CD4-positive, alpha-beta T cell treated with Interleukin-15 for 4 hours (primary cell): Measurements from ENCODE around the gene SOX30.

ENCODE experiments used
- DNase-seq: peaks from one replicate; pipeline ENCODE4 v3.0.0-alpha.2; 2020; ENCODE audit warnings: low spot score

SOX30 gene

DNA sequence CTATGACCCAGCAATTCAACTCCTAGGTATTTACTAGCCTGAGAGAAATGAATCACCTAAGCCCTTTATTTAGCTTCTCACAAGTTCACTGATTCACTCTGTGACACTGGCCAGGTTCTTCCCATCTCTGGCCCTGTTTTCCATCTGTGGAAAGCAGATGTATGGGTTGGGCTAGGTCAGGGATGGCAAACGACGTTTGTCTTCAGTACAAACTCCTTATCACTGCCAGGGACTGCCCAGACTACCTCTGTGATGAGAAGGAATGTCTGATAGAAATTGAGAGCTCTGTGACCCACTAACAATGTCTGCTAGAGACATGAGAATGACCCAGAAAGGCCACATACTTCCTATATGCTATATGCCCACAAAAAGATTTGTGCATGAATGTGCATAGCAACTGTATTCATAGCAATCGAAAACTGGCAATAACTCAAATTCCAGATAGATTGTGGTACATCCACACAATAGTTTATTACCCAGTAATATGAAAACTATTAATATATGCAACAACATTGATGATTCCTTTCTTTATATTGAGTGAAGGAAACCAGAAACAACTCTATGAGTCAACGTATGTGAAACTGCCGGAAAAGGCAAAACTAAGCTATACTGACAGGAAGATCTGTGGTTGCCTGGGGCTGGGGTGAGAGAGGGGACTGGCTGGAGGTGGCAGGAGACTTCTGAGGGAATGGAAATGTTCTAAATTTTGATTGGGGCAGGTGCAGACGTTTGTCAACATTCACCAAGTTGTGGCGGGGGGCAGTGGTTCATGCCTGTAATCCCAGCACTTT, 44.7 kb downstream of the SOX30 start:
- peak; percentile 74 for DNase-seq

DNA sequence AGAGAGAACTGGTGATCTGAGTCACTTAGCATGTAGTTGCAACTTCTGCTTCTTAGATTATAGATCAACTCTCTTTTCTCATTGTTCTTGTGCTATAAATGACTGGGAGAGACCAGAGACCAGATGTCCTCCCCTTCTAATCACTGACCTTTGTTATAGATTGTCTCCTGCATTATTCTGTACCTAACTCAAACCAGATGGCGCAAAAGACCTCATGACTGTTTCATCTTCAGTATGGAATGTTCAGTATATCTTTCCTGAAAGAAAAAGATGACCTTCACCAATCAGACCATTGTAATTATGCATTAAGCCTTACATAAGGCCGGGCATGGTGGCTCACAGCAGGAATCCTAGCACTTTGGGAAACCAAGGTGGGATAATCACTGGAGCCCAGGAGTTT, 46.2 kb downstream of the SOX30 start:
- DNase-seq: no peak

DNA sequence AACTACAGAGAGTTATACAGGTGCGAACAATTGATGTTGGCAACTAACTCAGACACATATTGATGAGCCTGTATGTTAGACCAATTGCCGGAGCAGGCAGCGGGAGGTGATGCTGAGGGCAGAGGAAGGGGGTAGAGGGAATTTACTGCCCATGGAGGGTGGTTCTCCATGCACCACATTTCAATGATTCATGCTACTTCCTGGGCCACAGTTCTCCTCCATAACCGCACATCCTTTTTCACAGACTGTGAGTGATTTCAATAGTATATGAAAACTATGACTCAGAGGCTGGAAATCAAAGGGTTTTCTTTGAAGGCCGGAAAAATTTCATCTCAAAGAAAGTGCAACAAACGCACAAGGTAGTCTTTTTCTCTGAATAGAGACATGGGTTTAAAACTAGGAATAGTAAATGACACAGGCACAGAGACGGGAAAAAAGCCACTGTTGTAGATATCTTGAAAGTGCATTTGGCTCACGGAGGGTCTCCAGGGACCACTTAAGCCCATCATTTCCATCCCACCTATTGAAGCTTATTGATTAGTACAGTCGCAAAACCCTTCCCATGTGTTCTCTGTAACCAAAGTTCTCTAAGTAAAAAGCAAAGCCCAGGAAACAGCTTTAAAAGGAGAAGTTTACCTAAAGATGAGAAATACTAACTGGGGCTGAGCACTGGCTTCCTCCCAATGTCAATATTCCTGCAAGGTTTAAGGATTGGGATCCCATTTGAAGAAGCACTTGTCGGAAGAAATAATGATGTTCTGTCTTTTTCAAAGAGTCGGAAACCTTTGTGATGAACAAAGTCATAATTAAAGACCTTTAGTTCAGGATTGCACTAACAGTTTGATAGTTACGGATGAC, 48.7 kb downstream of the SOX30 start:
- peak; percentile 88 for DNase-seq

DNA sequence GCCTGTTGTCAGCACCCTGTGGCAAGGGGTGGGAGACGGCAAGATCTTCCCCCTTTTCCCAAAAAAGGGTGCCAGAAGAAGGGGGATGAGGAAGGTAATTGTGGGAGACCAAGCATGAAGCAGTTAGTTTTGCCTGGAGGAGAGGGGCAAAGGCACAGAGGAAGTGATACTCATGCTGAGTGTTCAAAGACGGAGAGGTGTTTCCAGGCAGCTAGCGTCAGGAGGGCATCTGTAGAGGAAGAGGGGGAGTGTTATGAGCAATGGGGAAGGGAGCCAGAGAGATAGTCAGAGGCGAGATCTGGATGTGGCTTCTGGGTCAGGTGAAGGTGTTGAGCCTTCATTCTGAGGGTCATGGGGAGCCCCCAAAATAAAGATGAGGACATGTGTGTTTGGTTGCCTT, 49.7 kb downstream of the SOX30 start:
- DNase-seq: peak; percentile 37

DNA sequence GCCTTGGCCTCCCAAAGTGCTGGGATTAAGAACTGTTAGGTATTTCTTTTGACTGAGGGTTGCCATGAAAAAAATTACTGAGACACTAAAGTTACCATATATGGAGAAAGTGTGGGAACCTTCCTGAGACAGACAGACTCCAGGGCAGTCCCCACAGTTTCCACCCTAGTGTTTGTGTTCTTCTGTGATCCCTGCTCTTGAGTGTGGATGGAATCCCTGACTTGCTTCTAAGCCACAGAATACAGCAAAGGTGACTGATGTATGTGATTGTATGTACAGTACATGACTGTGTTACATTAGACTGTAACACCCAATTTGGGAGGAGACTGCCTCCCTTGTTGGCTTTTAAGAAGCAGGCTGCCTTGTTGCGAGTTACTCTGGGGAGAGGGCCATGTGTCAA, 52.0 kb downstream of the SOX30 start:
- no peak for DNase-seq

DNA sequence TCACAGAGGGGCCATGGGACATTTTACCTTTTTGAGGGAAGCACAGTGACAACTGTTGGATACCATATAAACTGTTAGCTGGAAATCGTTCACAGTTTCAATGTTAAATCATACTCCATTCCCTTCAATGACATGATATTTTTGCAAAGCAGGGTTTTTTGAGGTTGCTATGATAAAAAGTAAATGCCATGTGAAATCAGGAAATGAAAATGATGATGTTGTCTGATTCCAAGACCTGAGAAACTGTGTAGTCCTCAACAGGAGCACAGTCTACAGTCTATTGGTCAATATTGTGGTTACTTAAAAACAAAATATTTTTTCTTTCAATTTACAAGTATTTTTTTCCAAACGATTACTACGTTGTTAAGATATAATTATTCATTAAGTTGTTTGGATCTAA, 52.7 kb downstream of the SOX30 start:
- DNase-seq: no peak

DNA sequence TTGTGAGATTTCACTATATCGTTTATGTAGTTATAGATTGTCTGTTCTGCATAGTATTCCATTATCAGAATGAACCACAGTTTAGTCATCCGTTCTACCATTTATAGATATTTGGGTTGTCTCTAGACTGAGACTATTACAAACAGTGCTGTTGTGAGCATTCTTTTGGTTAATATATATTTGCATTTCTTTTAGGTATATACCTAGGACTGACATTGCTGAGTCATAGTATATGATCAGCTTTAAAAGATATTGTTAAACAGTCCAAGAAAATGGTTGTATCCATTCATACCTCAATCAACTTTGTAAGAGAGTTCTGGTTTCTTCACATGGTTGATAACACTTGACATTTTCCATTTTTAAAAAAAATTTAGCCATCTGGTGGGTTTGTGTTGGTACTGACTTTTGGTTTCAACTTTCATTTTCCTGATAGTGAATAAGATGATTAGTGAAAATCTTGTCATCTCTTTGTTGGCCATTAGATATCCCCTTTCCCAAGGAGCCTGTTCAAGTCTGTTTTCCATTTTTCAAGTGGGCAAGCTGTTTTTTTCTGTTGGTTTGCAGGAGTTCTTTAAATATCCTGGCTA, 53.8 kb downstream of the SOX30 start:
- DNase-seq: no peak

DNA sequence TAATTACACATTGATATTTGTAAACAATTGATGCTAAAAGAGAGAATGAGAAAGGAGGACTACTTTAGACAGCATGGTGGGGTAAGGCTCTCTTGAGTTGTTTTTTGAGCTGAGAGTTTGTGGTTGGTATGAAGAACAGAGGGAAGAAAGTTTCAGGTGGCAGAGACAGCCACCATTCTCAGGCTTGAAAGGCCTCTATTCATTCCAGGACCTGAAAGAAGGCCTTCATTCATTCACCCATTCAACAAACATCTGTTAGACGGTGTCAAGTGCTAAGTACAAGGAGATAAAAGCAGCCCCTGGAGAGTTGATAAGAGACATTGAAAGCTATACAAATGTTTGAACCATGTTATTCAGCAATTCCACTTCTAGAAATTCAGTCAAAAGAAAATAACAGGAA, 55.0 kb downstream of the SOX30 start:
- DNase-seq: no peak

DNA sequence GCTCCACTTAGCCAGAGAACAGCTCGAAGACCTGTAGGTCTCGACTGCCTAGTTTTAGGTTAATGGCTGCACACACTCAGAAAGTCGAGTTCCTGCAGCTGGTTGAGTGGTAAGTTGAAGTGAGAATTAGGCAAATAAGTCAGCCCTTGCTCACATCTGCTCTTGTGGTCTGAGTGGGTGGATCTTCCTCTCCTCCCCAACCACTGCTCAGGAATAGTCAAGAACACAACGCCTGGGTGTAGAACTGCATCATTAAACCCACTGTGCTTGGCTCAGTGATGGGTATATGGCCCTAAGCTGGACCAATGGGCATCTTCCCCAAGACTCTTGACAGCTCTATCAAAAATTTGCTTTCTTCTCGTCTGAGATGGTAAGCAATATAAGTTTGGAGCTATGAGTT, 55.8 kb downstream of the SOX30 start:
- peak; percentile 54 for DNase-seq

DNA sequence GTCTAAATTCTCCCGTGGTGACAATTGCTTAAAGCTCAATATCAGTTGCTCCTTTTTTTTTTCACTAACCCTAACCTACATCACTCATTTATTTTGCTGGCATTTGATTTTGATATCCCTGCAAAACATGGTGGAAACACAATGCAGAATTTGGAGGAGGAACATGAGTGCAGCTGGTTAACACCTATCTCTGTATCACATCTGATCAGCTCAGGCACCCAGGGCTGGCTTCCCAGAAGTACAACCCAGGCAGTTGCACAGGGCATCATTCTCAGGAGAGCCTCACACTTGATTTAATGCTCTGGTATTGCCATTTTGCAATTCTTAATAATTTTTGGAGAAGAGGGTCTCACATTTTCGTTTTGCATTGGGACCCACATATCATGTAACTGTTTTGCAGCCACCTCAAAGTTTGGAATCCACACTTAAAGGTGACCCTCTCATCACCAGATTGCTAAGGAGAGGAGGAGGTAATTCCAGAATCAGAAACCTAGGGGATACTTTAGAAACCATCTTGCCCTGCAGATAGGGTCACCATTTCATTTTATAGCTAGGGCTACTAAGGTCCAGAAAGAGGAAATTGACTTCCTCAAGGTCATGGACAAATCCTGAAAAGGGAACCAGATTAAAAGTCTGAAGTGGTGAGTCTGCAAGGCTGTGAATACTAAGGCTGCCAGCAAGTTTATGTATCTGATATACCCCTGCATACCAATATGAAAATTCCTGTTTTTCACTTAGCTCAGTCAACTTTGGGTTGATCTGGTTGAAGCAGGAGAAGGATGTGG, 57.4 kb downstream of the SOX30 start:
- no peak for DNase-seq

DNA sequence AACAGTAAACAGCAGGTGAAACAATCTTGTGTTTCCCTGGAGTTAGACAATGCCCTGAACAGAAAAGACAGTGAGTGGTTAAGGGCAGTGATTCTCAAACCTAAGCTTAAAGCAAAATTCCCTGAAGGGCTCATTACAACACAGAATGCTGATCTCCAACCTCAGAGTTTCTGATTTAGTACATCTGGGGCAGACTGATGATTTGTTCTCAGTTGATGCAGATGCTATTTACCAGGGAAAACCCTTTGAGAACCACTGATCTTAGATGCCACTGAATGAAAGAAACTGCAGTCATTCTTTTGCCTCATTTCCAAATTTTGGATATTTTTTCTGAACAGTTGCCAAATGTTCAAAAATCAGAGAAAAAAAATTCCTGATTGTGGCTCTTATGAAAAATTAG, 58.0 kb downstream of the SOX30 start:
- DNase-seq: no peak

DNA sequence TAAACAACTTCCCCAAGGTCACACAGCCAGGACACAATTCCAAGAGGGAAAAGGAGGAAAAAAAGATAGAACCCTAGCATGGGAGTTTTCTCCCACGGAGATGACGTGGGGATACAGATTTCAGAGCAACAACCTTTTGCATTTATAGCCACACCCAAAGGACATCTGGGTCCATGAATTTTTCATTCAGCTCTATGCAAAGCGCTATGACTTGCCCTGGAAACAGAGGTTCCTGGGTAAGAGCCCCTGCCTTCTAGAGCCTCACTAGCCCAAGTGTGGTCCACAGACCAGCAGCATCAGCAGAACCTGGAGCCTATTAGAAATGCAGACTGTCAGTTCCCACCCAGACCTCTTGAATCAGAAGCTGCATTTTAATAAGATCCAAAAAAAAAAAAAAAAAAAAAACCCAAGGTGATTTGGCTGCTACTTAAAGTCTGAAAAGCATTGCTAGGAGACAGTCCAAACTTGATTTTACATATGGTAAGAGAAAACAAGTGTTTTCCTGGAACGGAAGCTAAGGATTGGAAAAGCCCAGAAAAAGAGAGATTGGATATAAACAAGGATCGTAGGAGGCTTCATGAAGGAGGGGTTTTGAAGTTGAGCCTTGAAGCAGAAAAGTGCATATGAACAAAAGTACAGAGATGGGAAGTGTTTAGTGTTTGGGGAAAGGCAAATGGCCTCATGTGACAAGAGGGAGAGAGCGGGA, 59.0 kb downstream of the SOX30 start:
- no peak for DNase-seq

DNA sequence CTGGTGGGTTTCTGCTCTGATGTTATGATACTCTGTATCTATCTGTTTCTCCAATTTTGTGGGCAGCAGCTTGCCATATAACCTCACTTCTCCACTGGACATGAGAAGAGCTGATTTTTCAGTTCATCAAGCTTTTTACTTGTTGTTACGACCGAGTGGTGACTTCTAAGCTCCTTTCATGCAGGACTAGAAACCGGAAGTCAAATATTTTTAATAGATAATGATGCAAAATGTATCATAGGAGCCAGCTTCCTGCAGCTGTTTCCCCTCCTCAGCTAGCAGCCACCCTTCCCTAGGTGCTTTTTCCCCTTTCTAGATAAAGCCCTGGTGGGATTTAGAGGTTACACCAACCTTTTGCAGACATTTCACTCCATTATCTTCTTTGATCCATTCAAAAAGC, 59.6 kb downstream of the SOX30 start:
- DNase-seq: no peak

DNA sequence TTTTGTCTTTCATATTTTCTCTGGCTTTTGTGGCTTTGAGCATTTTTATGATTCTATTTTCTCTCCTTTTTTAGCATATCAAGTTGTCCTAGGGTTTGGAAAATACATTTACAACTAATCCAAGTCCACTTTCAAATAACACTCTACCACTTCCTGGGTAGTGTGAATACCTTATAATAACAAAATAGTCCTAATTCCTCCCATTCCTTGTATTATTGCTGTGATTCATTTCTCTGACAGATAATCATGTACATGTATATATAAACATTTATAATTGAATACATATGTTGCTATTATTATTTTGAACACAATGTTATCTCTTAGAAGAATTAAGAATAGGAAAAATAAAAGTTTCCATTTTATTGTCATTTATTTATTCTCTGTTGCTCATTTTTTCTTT, 61.8 kb downstream of the SOX30 start:
- no peak for DNase-seq

DNA sequence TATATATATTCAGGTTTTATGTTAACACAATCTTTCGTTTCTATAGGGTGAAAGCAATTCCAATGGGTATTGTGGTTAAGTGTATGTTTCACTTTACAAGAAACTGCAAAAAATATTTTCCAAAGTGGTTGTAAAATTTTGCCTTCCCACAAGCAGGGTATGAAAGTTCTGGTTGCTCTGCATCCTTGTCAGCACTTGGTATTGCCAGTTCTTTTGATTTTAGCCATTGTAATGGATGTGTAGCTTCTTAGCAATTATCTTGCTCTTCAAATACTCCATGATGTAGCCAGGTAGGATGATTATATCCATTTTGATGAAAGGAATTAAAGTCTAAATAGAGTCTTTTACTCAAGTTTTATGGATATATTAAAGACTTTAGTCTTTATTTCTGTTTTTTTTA, 67.6 kb downstream of the SOX30 start:
- DNase-seq: no peak

DNA sequence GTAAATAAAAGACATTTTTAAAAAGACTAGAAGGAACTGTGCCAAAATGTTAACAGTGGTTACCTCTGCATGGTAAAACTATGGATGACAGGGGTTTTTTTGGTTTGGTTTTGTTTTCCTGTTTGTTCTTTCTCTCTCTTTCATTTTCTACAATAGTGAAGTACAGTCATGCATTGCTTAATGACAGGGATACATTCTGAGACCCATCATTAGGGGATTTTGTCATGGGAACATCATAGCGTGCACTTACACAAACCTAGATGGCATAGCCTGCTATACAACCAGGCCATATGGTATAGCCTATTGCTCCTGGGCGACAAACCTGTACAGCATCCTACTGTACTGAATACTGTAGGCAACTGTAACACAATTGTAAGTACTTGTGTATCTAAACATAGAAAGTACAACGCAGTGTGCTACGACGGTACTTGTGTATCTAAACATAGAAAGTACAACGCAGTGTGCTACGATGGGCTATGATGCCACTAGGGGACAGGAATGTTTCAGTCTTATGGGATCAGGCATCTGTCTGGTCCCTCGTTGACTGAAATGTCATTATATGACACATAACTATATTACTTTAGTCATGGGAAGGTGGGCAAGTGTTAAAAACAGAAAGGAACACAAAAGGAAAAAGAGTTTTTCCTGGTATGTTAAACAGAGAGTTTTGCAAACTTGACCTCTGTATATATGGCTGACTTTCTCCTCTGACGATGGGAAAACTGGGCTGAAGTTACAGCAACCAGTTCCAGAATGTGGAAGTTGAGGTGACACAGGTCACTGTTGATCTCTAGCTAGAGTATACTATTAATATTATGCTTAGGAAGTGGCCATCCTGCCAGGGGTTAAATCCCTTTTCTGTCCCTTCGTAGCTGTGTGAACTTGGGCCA, 69.3 kb downstream of the SOX30 start:
- DNase-seq: no peak

DNA sequence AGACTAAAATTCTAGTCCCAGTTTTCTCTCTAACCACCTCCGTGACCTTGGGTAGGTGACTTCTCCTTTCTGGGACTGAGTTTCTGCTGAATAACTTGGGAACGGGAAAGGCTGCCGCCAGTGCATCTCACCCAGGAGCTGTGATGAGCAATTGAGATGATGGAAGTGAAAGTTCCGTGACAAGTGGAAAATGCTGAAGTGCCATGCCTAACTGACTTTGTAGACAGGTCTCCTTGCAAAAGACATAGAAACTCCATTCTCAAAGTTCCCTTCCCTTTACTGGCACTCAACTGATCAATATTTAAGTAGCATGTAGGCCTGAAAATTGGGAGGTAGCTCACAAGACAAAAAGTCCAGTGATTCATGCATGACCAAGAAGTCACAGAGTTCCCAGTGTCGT, 70.3 kb downstream of the SOX30 start:
- DNase-seq: no peak

DNA sequence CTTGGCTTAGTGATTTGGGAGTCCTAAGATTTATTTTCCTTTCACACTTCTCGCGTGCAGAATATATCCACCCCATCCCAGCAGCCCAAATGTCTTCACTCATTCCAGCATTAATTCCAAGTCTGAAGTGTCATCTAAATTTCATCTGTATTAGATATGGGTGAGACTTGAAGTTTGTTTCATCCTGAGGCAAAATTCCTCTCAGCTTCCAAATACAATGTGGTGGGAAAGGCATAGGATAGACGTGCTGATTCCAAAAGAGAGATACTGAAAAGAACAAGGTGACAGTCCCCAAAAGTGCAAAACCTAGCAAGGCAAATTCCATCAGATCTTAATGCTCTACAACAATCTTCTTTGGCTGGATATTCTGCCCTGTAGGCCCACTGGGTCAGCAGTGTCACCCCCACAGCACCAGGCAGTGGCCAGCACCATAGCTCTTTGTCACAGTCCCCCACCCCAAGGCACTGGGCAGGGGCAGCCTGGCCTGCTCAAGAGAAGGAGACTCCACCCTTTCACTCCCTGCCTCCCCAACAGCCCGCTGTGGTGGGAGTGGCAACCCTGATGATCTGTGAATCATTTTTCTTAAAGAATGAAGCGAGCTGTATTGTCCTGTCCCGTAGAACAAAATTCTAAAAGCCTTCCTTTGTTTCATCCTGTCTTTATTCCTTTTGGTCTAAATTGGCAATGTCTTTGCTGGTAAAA, 74.0 kb downstream of the SOX30 start:
- no peak for DNase-seq

DNA sequence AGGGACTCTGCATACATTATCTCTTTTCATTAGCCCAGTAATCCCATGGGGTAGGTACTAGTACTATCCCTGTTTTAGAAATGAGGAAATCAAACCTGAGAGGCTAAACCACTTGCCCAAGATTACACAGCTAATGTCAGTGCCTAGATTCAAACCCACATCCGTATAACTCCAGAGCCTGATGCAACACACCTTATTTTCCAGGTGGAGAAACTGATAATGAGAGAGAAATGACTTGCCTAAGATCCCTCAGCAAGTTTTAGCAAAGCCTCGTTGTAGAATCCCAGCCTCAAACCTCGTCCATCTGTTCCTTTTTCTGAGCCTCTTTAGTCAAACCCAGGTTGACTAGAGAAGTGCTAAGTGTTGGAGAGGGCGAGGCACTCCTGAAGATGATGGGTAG, 75.6 kb downstream of the SOX30 start:
- DNase-seq: no peak
